Sigmoid colon (tissue), 7 donors: ENCODE measurements around the gene EDEM2. TPM values are rescaled to one million over a fixed set of nuclear protein-coding genes. Genes with fewer than 3 reads are reported as not detected.
"Not testable (repeated sequence)": the region's sequence is repeated elsewhere in the genome, so short reads cannot be mapped to it uniquely, and the experiment has no call there.

Source experiments
- DNase-seq: peaks from one replicate; pipeline ENCODE4 v3.0.0-alpha.2; 2019
- H3K27ac ChIP-seq, 4 donors: fragments of 200-600 bp; sonication (generic); one replicate each; pipeline ENCODE4 v1.5.1; 2016 to 2019; ENCODE audit warnings: mild to moderate bottlenecking in 1 of 4
- H3K27me3 ChIP-seq, 3 donors: fragments of 200-600 bp; sonication (generic); one replicate each; pipeline ENCODE4 v1.5.1; 2019; ENCODE audit warnings: mild to moderate bottlenecking in 1 of 3
- H3K36me3 ChIP-seq, 4 donors: fragments of 200-600 bp; sonication (generic); one replicate each; pipeline ENCODE4 v1.5.1; 2016 to 2019
- H3K4me1 ChIP-seq, 4 donors: fragments of 200-600 bp; sonication (generic); one replicate each; pipeline ENCODE4 v1.5.1; 2017 to 2019
- H3K4me3 ChIP-seq, 4 donors: fragments of 200-600 bp; sonication (generic); one replicate each; pipeline ENCODE4 v1.5.1; 2017 to 2019; ENCODE audit warnings: mild to moderate bottlenecking in 2 of 4, moderate library complexity in 1 of 4
- H3K9me3 ChIP-seq, 4 donors: fragments of 200-600 bp in 3 of 4; sonication (generic) in 3 of 4; one replicate each; pipeline versions ENCODE4 v1.5.1 to v1.6.1; 2013 to 2019
- CTCF ChIP-seq, 4 experiments: fragments of 450-650 bp in 3 of 4; fragments of 200-600 bp in 1 of 4; IDR thresholded peaks; one replicate each; pipeline ENCODE4 v1.5.1; 2016 to 2019; ENCODE audit warnings: antibody characterized with exemption in 4 of 4, mild to moderate bottlenecking in 3 of 4, moderate library complexity in 2 of 4
- EP300 ChIP-seq, 4 donors: sonication (generic); formaldehyde crosslinking; IDR thresholded peaks; one replicate each; pipeline ENCODE4 v1.6.1; 2017; ENCODE audit warnings: antibody characterized with exemption in 4 of 4
- POLR2A ChIP-seq, 2 donors: fragments of 450-650 bp; IDR thresholded peaks; one replicate each; pipeline ENCODE4 v1.6.1; 2016; ENCODE audit warnings: antibody characterized with exemption in 2 of 2, mild to moderate bottlenecking in 2 of 2, moderate library complexity in 2 of 2
- POLR2AphosphoS5 ChIP-seq, 4 donors: sonication (generic); formaldehyde crosslinking; IDR thresholded peaks; one replicate each; pipeline ENCODE4 v1.6.1; 2017; ENCODE audit warnings: antibody characterized with exemption in 4 of 4
- WGBS, 2 donors: extraction: QIAGEN DNeasy Blood & Tissue Kit; methylation state at CpG; one replicate each; pipeline ENCODE4 v1.1.7; 2013; 5-methylcytosine and 5-hydroxymethylcytosine counted together
- intact Hi-C: fragments of 100-400 bp; cut with DNase I; formaldehyde crosslinking; loops from one replicate; pipeline ENCODE4 v1.15.1; 2023
- polyA plus RNA-seq, 3 donors: library from polyadenylated mRNA; stranded (reverse); fragments of 200-250 nt; gene quantifications; one replicate each; pipeline ENCODE4 v1.2.3, GENCODE V29; 2013
- total RNA-seq, 4 donors: library from RNA; depleted of rRNA; stranded (reverse); fragments of >200 nt; gene quantifications; one replicate each; pipeline ENCODE4 v1.1.0, GENCODE V29; 2016
- donor health status: healthy with polysubstance abuse.
- donor health status: Bipolar disorder and iron deficiency.
- donor health status: healthy.

Gene EDEM2
- total RNA-seq = 10 to 100 TPM in 1 of 4 donors, 1 to 10 TPM in 3; 8.4 to 14.3 (median 8.8) TPM
- 10 to 100 TPM; 10.8 to 24.9 (median 15.0) TPM for polyA plus RNA-seq

GRCh38 chr20:35146920-35147574, at the start of gene EDEM2:
Gene EDEM2 (minus strand): TSS chr20:35147336. CDS start chr20:35147258, 78 bp downstream.
- peak within 1 kb of the TSS; percentile 76 to 82 (median 79) for H3K27ac ChIP-seq
- WGBS, 2 donors = 0% methylated on average over 42 of the region's 42 CpGs
- peak; percentile 25 to 36 for TF ChIP-seq POLR2A (IDR thresholded peaks at IDR 0.05)
- TF ChIP-seq EP300 (IDR thresholded peaks at IDR 0.05) = no peak
- TF ChIP-seq POLR2AphosphoS5 (IDR thresholded peaks at IDR 0.05) = peak; percentile 50 to 85 (median 81)
- DNase-seq = peak; percentile 97
- H3K36me3 ChIP-seq = peaks cover 0 to 20% (median 8%) of the 10 kb centered on the region in 4 donors
- no peaks in the 10 kb centered on the region for H3K27me3 ChIP-seq
- H3K4me1 ChIP-seq = peaks cover 0 to 29% (median 22%) of the 10 kb centered on the region in 4 donors
- intact Hi-C loops = loop anchor here (1.0 to 5.0 kb wide), 3 partner anchors 55 to 290 kb away; partner anchors contain the start of genes GDF5 and TRPC4AP
- H3K9me3 ChIP-seq = no peaks in the 10 kb centered on the region
- peak within 1 kb of the TSS; percentile 60 to 75 (median 70) for H3K4me3 ChIP-seq

- H3K27me3 ChIP-seq = no peaks in the 10 kb centered on the region
- peaks cover 0 to 10% (median 3%) of the 10 kb centered on the region in 4 donors for H3K4me1 ChIP-seq
- peaks cover 0 to 8% (median under 1%) of the 10 kb centered on the region in 4 donors for H3K9me3 ChIP-seq
- TF ChIP-seq EP300 (IDR thresholded peaks at IDR 0.05) (no peak), POLR2AphosphoS5 (IDR thresholded peaks at IDR 0.05) (no peak), CTCF (IDR thresholded peaks at IDR 0.05) (no peak)
- H3K36me3 ChIP-seq = no peaks in the 10 kb centered on the region
- intact Hi-C loops = no loop called here
- no peak overlapping the region for H3K4me3 ChIP-seq
- no peak for DNase-seq
- H3K27ac ChIP-seq = no peak overlapping the region
Measured at GRCh38 chr20:35196313-35196712, 49.2 kb upstream of the EDEM2 start.

GRCh38 chr20:35193031-35193791, 46.1 kb upstream of the EDEM2 start:
- H3K4me3 ChIP-seq, H3K27me3 ChIP-seq, H3K9me3 ChIP-seq, H3K27ac ChIP-seq, H3K36me3 ChIP-seq, intact Hi-C loops, DNase-seq: not testable (repeated sequence)
- 73 to 86% methylated on average over 9 of the region's 9 CpGs for WGBS, 2 donors
- peaks cover 0 to 13% (median 4%) of the 10 kb centered on the region in 4 donors for H3K4me1 ChIP-seq

- WGBS, 2 donors = 13 to 49% methylated on average over 9 of the region's 9 CpGs
- Histone ChIP-seq H3K4me3 (no peak overlapping the region), H3K27me3 (no peaks in the 10 kb centered on the region), H3K4me1 (peaks cover 0 to 21% (median 10%) of the 10 kb centered on the region in 4 donors), H3K27ac (peak overlapping the region in 1 of 4 donors; percentile 19), H3K36me3 (no peaks in the 10 kb centered on the region), H3K9me3 (peaks cover 0 to 3% (median under 1%) of the 10 kb centered on the region in 4 donors)
- TF ChIP-seq POLR2AphosphoS5 (IDR thresholded peaks at IDR 0.05) = no peak
- no peak for TF ChIP-seq POLR2A (IDR thresholded peaks at IDR 0.05)
- no peak for TF ChIP-seq CTCF (IDR thresholded peaks at IDR 0.05)
- intact Hi-C loops = no loop called here
- DNase-seq = no peak
Measured at GRCh38 chr20:35192118-35192872, 45.2 kb upstream of the EDEM2 start.

- Histone ChIP-seq H3K4me3 (no peak overlapping the region), H3K36me3 (no peaks in the 10 kb centered on the region), H3K27me3 (no peaks in the 10 kb centered on the region), H3K27ac (no peak overlapping the region), H3K9me3 (peaks cover 0 to under 1% (median 0%) of the 10 kb centered on the region in 4 donors), H3K4me1 (peaks cover 0 to 21% (median 10%) of the 10 kb centered on the region in 4 donors)
- intact Hi-C loops = no loop called here
- TF ChIP-seq POLR2A (IDR thresholded peaks at IDR 0.05) (no peak), CTCF (IDR thresholded peaks at IDR 0.05) (no peak), EP300 (IDR thresholded peaks at IDR 0.05) (no peak), POLR2AphosphoS5 (IDR thresholded peaks at IDR 0.05) (no peak)
- DNase-seq = no peak
- 83 to 85% methylated on average over 5 of the region's 5 CpGs for WGBS, 2 donors
Measured at GRCh38 chr20:35191419-35192117, 44.4 kb upstream of the EDEM2 start.
